Fibroblast of lung (primary cell): Measurements from ENCODE around the gene LRRIQ1.

Experiments used
- CTCF ChIP-seq, 2 donors: IDR thresholded peaks in 1 of 2; conservative IDR thresholded peaks in 1 of 2; 1 replicate in 1 of 2; 2 replicates in 1 of 2; pipeline ENCODE4 v1.5.1; 2011 to 2012; ENCODE audit warnings: low read length in 2 of 2, control low read depth in 1 of 2, inconsistent platforms in 1 of 2, low read depth in 1 of 2, mild to moderate bottlenecking in 1 of 2
- EZH2 ChIP-seq: IDR thresholded peaks from 2 replicates; pipeline ENCODE4 v1.5.1; 2012; ENCODE audit warnings: low read length, control low read depth, mild to moderate bottlenecking; ENCODE audit errors: missing control alignments

GRCh38 chr12:85155791-85156190 is 119.6 kb downstream of the LRRIQ1 start:
- TF ChIP-seq CTCF (conservative IDR thresholded peaks at IDR 0.05 in 1 of 2, IDR thresholded peaks at IDR 0.05 in 1 of 2; ENCODE audit: low read depth in 1 of 2, low read length in 2 of 2), result peak in 1 of 2 donors; percentile 17
- no peak for TF ChIP-seq EZH2
